Stimulated activated CD4-positive, alpha-beta T cell treated with anti-CD3 and anti-CD28 coated beads, Interleukin-2, amount 100 ng/mL, for 24 hours (primary cell): ENCODE measurements around the gene COPS3.
A peak's percentile ranks its signal among the peaks of the same experiment; 100 is the strongest.

Experiments
- DNase-seq, 2 donors: peaks; one replicate each; pipeline ENCODE4 v3.0.0-alpha.2; 2020

Gene COPS3

GRCh38 chr17:17280613-17281549 is at the start of gene COPS3:
Gene COPS3, minus strand, starts transcription at chr17:17281246. Its CDS starts 60 bp downstream, at chr17:17281186.
- DNase-seq = peak; percentile 96 to 98

GRCh38 chr17:17328251-17328650 is 47.2 kb upstream of the COPS3 start:
- DNase-seq = no peak

GRCh38 chr17:17326275-17326875 is 45.3 kb upstream of the COPS3 start:
- no peak for DNase-seq

GRCh38 chr17:17325816-17326215 is 44.8 kb upstream of the COPS3 start:
- no peak for DNase-seq

GRCh38 chr17:17325228-17325627 is 44.2 kb upstream of the COPS3 start:
- DNase-seq = no peak

GRCh38 chr17:17324616-17325015 is 43.6 kb upstream of the COPS3 start:
- DNase-seq = no peak

- no peak for DNase-seq
Measured at GRCh38 chr17:17322516-17323510, 41.8 kb upstream of the COPS3 start.

GRCh38 chr17:17321356-17322025 is 40.4 kb upstream of the COPS3 start:
- no peak for DNase-seq

GRCh38 chr17:17320911-17321220 is 39.8 kb upstream of the COPS3 start:
- no peak for DNase-seq

GRCh38 chr17:17320188-17320910 is 39.3 kb upstream of the COPS3 start:
- DNase-seq = no peak

GRCh38 chr17:17315142-17315821 is 34.2 kb upstream of the COPS3 start:
- DNase-seq = no peak

- DNase-seq = no peak
Measured at GRCh38 chr17:17314501-17315071, 33.5 kb upstream of the COPS3 start.

GRCh38 chr17:17313350-17313991 is 32.4 kb upstream of the COPS3 start:
- peak; percentile 71 to 75 for DNase-seq

GRCh38 chr17:17309356-17309755 is 28.3 kb upstream of the COPS3 start:
- DNase-seq = no peak

GRCh38 chr17:17305281-17305801 is 24.3 kb upstream of the COPS3 start:
- peak; percentile 41 to 55 for DNase-seq

GRCh38 chr17:17304521-17304985 is 23.5 kb upstream of the COPS3 start:
- DNase-seq = peak in 1 of 2 donors; percentile 26

- no peak for DNase-seq
Measured at GRCh38 chr17:17303847-17304490, 22.9 kb upstream of the COPS3 start.

GRCh38 chr17:17303010-17303846 is 22.2 kb upstream of the COPS3 start, which contains the start of gene NT5M:
Gene NT5M, plus strand, starts transcription at chr17:17303373. Its CDS starts 178 bp downstream, at chr17:17303551.
- peak; percentile 70 to 86 for DNase-seq
